Kidney tubule cell (primary cell): ENCODE results near the gene ENTPD6.
A peak's percentile ranks its signal among the peaks of the same experiment; 100 is the strongest.

Experiments
- DNase-seq: peaks from one replicate; pipeline ENCODE4 v3.0.0-alpha.2; 2018; ENCODE audit warnings: low spot score

Gene ENTPD6

DNA sequence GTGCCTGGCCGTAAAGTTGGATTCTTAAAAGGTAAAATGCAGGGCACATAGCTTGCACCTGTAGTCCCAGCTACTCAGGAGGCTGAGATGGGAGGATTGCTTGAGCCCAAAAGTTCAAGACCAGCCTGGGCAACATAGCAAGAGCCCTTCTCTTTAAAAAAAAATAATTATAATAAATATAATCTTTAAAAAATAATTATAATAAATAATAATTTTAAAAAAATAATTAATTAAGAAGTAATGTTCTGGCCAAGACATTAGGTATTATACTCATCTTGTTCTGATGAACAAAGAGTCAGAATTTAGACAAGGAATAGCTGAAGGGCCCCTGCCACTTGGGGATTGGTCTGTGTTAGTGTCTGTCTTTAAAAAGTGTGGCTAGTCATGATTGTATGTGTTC lies 13.9 kb downstream of the ENTPD6 start:
- no peak for DNase-seq

DNA sequence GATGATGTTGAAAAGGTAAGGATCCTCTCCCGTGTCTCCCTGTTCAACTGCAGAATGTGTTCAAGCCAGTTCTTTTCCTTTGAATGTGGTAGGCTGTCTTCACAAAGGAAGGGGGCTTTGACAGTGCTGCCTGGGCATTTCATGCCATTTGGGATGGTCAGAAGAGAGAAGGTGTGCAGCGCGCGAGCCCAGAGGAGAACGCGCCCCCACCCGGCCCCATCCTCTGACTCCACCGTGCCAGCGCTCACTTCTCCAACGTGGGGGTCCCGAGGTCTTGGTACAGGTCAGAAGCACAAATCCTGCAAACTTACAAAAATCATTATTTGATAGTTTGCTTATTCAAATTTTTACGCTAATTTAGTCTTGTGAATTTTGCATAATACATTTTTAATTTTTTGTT lies 14.4 kb downstream of the ENTPD6 start:
- no peak for DNase-seq

DNA sequence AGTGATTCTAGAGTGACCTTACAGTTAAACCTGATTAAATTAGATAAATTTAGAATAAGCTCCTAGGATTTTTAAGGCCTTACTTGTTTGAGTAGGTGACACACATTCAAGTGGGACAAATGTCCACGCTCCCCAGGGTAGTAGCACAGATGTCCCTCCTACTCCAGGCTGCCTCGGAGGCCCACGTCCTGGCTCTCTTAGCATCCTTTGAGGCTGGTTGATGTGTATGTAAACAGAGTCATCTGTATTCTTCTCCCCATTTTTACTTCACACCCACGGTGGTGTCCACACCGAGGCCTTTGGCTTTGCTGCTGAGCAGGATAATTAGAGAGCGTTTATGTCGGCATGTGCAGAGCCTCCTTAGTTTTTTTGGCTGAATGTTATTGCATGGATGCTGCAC lies 15.8 kb downstream of the ENTPD6 start:
- DNase-seq: no peak

DNA sequence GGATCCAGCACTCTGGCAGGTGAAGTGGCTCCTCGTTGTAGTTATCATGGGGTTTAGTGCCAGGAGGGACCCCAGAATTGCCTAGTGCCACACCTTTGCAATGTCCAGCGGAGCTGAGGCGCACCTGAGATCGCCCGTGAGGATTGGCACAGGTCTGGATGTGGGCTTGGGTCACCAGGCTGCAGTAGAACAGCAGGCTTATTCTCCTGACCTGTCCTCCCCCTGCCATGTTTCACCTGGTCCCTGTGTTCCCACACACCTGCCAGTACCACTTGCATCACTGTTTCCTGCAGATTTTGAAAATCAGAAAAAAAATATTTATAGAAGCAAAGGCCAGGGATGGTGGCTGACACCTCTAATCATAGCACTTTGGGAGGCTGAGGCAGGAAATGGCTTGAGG lies 16.7 kb downstream of the ENTPD6 start:
- DNase-seq: no peak

DNA sequence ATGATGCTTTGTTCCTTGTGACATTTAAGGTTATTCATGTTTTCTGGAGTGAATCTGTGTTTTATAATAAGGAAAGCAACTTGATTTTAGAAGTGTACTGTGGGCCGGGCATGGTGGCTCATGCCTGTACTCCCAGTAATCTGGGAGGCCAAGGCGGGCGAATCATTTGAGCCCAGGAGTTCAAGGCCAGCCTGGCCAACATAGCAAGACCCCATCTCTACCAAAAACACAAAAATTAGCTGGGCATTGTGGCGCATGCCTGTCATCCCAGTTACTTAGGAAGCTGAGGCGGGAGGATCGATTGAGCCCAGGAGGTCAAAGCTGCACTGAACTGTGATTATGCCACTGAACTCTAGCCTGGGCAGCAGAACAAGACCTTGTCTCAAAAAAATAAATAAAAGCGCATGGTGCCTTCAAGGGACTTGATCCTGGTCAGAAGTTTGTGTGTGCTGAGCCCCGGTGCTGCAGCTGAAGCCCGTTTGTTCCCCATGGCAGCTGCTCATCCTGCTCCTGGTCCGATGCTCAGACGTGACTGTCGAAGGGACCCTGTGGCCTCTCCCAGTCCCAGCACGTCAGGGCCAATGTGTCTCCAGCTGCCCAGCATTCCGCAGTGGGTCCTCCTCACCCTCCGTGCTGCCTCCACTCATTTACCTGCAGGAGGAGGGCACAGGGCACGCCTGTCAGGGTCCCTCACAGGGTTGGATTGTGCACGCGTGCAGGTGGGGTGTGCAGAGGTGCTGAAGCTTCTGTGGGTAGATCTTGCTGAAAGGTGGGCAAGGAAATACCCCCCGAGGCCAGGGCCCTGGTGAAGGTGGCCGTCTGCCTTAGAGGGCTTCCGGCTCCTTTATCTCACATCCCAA lies 18.3 kb downstream of the ENTPD6 start:
- no peak for DNase-seq

DNA sequence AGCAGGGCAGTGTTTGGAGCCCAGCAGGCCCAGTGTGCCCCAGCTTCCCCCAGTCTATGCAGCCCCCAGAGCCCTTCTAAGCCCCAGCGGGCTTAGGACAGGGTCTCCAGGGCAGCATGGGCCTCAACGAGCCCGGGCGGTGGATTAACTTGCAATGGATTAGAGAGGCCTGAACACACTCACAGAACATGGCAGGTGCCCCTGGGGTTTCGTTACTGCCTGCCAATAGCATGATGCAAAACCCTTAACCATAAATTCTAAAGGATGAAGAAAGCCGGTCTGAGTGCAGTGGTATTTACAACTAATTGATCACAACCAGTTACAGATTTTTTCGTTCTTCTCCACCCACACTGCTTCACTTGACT lies 18.9 kb downstream of the ENTPD6 start:
- DNase-seq: no peak

DNA sequence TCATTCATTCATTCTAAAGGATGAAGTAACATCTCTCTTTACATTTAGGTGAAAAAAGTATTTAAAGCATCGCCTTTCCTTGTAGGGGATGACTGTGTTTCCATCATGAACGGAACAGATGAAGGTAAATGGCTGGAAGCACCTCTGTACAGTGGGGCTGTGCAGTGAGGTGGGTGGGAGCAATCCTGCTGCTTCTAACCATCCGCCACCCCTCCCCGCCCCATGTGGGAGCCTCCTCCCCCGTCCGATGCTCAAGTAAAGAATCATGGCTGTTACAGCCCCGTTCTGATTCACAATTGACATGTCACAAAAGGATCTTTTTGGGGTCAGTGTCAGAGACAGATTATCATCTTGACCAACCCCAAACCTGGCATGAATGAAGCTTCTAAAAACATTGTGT lies 19.3 kb downstream of the ENTPD6 start:
- DNase-seq: no peak

DNA sequence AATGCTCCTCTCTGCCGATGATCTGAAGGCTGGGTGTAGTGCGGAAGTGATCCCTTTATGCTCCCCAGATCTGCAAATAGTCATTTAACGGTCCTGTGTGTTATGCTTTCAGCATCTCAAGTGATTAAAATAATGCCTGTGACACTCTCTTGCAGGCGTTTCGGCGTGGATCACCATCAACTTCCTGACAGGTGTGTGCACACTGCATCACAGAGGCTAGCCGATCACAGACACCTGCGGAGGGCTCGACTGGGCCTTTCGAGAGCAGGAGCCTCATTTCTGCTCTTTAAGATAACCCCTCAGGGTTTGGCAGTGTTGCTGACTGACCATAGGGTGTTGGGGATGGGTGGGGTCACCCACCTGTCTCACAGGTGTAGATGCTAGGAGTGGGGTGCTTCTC lies 20.0 kb downstream of the ENTPD6 start:
- no peak for DNase-seq

DNA sequence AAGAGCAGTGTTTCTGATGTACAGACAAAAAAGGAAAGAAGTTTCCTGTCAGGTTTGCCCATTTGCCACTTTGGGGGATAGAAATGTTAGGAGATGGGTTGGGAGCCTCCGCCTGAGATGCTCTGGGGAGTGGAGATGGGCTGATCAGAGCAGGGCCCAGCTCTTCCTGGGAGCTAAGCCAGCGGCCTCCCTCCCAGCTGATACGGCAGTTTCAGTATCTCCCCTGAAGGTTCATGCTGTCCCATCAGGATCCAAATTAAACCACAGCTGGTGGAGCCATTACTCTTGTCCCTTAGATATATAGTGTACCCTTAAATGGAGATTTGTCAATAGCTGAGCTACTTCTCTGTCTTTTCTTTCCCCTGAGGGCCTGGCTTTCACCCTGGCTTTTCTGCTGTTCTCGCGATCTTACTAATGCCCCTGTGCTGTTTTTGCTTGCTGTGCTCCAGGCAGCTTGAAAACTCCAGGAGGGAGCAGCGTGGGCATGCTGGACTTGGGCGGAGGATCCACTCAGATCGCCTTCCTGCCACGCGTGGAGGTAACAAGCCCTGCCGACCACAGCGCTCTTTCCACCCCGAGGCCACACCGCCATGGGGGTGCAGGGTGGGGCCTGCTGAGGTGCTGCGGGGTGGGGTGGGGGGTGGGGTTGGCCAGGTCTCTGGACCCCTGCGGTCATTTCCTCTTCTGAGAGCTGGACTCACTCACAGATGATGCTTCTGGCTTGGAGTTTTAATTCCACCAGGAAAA lies 20.9 kb downstream of the ENTPD6 start:
- DNase-seq: no peak

DNA sequence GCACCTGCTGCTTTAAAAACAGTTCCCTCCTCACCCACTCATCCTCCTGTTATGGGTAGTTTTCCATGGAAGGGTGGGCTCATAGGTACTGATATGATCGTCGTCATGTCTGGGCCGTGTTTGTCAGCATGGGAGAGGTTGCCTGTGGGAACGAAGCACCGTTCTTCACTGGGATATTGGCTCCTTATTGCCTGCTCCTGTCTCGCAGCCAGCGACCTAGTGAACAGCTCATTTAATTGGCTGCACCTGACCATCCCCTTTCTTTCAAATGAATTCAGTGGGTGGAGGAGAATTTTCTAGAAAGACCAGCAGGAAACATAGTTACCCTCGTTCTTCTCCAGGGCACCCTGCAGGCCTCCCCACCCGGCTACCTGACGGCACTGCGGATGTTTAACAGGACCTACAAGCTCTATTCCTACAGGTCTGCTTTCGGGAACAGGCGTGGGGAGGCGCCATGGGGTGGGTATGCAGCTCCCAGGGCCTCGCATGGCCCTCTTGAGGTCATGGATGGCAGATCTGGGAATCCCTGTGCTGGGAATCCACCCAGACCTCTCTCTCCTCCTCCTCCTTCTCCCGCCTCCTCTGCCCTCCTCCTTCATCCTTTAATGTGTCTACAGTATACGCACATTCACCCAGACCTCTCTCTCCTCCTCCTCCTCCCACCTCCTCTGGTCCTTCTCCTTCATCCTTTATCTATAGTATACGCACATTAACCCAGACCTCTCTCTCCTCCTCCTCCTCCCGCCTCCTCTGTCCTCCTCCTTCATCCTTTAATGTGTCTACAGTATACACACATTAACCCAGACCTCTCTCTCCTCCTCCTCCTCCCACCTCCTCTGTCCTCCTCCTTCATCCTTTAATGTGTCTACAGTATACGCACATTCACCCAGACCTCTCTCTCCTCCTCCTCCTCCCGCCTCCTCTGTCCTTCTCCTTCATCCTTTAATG lies 21.9 kb downstream of the ENTPD6 start:
- DNase-seq: no peak

DNA sequence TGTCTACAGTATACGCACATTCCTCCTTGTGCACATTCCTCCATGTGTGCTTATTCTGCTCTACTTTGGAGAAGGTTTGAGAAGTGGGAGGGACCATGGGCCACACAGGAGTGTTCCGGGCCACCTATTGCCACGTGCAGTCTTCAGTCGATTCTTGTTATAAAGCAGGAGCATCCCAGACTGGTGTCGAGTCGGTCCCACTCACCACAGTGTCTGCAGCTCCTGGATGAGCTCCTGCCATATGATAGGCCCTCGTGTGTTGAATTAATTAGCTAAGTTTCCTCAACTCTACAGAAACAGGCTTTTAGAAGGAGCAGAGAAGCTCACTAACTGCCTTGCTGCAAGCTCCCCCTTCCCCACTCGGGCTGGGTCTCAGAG lies 22.6 kb downstream of the ENTPD6 start:
- DNase-seq: no peak

DNA sequence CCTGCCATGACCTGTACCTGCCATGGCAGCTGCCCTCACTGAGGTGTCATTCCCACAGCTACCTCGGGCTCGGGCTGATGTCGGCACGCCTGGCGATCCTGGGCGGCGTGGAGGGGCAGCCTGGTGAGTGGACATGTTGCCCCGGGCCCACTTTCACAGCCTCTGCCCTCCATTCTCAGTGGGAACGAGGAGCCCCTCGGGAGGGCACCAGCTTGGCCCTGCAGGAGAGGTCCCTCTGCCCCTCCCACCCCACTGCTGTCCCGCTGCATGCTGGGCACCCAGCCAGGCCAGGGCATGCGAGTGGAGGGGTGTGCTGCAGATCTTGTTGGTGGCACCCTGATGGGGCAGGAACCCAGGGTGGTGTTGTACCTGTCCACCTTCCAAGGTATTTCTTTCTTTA lies 23.0 kb downstream of the ENTPD6 start:
- DNase-seq: no peak

DNA sequence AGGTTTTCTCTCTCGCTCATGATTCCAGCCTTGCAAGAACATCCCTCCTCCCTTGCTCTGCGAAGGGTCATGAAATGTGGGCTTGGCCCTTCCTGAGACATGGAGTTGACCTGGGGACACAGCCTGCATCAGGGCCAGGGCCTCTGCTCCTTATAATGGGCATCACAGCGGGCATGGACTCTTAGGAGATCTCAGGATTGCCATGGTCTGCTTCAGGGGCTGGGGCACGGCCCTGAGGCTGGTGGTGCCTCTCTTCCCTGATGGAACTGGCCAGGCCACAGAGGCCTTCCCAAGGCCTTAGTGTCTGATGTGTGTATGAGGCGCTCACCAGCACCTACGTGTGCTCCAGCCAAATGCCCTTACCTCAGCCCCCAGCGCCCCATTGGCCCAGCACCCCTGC lies 23.9 kb downstream of the ENTPD6 start:
- DNase-seq: no peak

DNA sequence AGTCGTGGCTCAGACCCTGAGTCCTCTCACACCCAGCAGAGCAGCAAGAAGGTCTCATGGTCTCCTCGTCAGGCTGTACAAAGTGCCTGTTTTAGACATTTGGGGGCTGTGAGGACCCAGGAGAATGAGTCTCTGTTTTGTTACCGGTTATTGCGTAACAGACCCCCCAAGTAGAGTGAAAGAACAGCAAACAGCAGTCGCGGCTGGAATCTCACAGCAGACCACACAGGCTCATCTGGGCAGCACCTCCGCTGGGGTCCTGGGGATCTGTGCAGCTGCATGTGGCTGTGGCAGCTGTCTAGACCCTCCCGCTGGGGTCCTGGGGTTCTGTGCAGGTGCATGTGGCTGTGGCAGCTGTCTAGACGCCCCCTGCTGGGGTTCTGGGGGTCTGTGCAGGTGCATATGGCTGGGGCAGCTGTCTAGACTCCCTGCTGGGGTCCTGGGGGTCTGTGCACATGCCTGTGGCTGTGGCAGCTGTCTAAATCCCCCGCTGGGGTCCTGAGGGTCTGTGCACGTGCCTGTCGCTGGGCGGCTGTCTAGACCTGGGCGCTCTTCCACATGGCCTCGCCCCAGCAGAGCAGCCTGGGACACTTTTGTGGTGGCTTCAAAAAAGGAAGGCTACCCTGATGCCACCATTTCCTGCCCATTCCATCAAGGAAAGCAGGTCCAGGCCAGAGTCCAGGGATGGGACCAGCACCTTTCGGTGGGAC lies 24.7 kb downstream of the ENTPD6 start:
- no peak for DNase-seq

DNA sequence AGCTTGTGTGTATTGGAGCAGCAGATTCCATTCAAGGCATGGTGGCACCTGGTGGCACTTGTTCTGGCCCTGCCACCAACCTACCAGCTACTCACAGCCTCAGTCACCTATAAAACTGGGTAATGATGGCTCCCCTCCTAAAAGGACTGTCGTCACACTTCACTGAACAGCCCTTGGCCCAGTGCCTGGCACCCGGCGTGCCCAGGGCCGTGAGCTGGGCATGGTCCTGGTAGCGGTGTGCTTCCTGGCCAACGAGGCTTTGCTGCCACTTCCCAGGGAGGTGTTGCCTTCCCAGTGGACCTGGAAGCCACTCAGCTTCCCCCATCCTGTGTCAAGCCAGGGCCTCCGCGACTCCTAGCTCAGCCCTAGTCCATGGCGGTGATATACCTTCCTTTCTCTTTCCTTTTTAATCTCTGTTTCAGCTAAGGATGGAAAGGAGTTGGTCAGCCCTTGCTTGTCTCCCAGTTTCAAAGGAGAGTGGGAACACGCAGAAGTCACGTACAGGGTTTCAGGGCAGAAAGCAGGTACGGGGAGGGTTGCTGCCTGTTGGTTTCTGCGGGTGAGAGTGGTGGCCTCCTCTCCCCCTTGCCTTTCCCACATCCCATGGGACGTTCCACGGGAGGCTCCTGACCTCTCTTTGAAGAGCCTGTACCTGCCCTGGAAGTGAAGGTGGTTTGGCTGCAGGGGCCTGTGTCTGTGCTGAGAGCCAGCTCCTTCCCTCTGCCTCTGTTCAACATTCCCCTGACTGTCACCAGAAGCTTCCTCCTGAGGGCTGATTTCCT lies 25.5 kb downstream of the ENTPD6 start:
- DNase-seq: peak; percentile 54

DNA sequence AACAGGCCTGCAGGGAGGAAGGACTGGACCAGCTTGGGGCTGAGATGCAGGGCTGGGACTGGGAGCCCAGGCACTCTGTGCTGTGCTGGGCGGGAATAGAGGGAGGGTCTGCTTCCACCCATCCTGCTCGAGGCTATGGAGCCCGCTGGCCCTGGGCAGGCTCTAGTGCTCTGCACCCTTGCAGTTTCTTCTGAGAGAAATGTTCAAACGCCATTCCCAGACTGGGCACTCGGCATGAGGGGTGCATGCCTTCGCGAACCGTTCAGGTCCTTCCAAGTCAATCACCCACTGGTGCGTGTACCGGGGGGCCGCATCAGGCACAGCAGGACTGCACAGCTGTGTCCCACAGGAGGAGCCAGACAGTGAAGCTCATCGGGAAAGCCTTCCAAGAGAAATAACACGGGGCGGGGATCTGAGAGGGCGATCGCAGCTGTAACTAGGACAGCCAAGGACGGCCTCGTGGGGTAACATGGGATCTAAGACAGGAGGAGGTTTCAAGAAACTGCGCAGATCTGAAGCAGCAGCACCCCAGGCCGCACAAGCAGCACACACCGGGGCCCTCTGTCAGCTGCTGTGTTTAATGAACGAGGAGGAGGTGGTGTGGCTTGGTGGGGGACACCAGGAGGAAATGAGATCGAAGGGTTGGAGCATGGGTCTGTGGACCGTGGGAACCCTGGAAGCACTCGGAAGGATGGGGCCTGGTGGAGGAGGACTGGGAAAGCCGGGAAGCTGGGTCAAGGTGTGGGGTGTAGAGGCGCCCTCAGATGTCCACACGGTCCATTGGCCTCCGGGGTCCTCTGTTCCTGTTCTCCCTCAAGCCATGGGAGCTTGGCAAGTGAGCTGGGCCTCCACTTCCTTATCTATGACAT lies 26.3 kb downstream of the ENTPD6 start:
- no peak for DNase-seq

DNA sequence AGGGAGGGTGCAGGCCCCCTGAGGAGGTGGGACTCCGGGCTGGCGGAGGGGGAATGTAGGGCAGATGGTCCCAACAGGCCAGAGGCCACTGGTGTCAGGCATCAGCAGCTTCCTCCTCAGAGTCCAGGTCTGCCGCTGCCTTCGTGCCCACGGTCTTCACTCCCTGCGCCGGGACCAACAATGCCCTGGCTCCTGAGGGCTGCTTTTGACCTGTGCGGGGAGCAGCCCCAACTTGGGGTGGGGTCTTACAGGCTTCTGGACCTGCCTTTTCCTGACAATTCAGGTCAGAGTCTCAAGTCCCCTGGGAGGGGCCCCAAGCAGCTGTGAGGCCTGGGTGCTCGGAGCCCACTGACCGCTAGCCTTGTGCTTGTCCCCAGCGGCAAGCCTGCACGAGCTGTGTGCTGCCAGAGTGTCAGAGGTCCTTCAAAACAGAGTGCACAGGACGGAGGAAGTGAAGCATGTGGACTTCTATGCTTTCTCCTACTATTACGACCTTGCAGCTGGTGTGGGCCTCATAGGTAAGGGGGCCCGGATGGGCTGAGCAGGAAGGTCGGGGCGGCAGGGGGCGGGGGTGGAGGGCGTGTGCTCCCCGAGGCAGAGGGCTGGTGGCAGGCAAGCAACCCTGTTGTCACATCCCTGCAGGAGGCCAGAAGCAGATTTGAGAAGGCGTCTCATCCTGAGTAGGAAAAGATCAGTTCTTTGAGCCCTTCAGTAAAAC lies 27.1 kb downstream of the ENTPD6 start:
- DNase-seq: no peak

DNA sequence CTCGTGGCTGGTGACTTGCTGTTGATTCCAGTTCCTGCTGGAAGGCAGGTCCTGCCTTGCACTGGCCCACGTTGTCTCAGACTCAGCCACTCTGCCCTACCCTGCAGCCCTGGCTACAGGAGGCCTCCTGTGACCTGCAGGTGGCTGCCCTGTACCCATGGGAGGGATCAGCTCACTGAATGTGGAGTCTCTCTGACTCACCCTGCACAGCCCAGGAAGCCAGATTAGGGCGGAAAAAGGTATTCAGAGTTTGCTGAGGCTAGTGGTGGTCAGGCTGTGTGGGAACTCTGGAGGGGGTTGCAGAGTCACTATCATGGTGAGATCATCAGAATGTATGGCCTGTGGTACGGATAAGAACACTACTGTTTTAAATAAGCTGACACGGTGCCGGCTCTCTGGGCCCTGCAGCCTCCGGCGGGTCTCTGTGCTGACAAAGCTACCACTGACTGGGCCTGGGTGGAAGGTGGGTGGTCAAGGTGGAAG lies 27.7 kb downstream of the ENTPD6 start:
- peak; percentile 97 for DNase-seq
